Endothelial cell of umbilical vein (primary cell): ENCODE measurements around the gene AP2A2. TPM values are rescaled to one million over a fixed set of nuclear protein-coding genes. Genes with fewer than 3 reads are reported as not detected.

Experiments used
- BruUV-seq: library from RNA; stranded (reverse); fragments of 400-500 nt; replicated peaks from 2 replicates; lab custom pipeline; 2021; lab: Mats Ljungman, UMichigan
- CTCF ChIA-PET: fragments of 300-600, 350-600 bp; sonication (Branson Sonifier 250); formaldehyde crosslinking; loops from one replicate; lab custom pipeline; 2021; ENCODE audit warnings: antibody characterized with exemption, inconsistent platforms; lab: Charles Lee
- POLR2A ChIA-PET: fragments of 300-600, 350-600 bp; sonication (Branson Sonifier 250); formaldehyde crosslinking; loops from one replicate; lab custom pipeline; 2021; ENCODE audit warnings: antibody characterized with exemption, inconsistent platforms; lab: Charles Lee
- DNase-seq: peaks from one replicate; pipeline ENCODE4 v3.0.0-alpha.2; 2011; ENCODE audit warnings: low read depth, low spot score
- FAIRE-seq: peaks from 2 replicates; lab custom pipeline; 2011; peaks lifted over from hg19 to GRCh38; lab: Jason Lieb, UNC
- H2AFZ ChIP-seq: 2 replicates; pipeline ENCODE4 v1.6.0; 2012; ENCODE audit warnings: low read depth, low read length, control low read depth, inconsistent platforms
- H3K27ac ChIP-seq: 2 replicates; pipeline ENCODE4 v1.5.1; 2011; ENCODE audit warnings: low read depth, mild to moderate bottlenecking, control low read depth, low read length, moderate library complexity; ENCODE audit not compliant: insufficient read depth
- H3K27me3 ChIP-seq, 2 experiments: 2 replicates each; pipeline versions ENCODE4 v1.6.0 to v1.6.1; 2011; ENCODE audit warnings: low read length in 2 of 2, mixed read lengths in 1 of 2; ENCODE audit not compliant: control insufficient read depth in 2 of 2, insufficient read depth in 2 of 2
- H3K36me3 ChIP-seq, 2 experiments: 2 replicates in 1 of 2; 3 replicates in 1 of 2; pipeline ENCODE4 v1.5.1; 2011; ENCODE audit warnings: low read length in 2 of 2, mild to moderate bottlenecking in 1 of 2, moderate library complexity in 1 of 2; ENCODE audit not compliant: control insufficient read depth in 2 of 2, insufficient read depth in 2 of 2; ENCODE audit errors: extremely low read depth in 1 of 2
- H3K4me1 ChIP-seq: 3 replicates; pipeline ENCODE4 v1.5.1; 2011; ENCODE audit warnings: mild to moderate bottlenecking, low read length; ENCODE audit not compliant: control insufficient read depth, insufficient read depth; ENCODE audit errors: extremely low read depth
- H3K4me2 ChIP-seq: 2 replicates; pipeline ENCODE4 v1.6.1; 2011; ENCODE audit warnings: low read length, control low read depth, mixed read lengths; ENCODE audit not compliant: insufficient read depth
- H3K4me3 ChIP-seq, 3 experiments: fragments of 200-600 bp in 1 of 3; sonication (generic), shearing (Covaris generic) in 1 of 3; replicated peaks in 1 of 3; 2 replicates each; pipeline ENCODE4 v1.5.1; 2011 to 2016; ENCODE audit warnings: control low read depth in 3 of 3, low read length in 3 of 3, mild to moderate bottlenecking in 2 of 3, inconsistent platforms in 1 of 3, low read depth in 1 of 3, moderate library complexity in 1 of 3; ENCODE audit not compliant: insufficient read depth in 1 of 3
- H3K79me2 ChIP-seq: 2 replicates; pipeline ENCODE4 v1.6.0; 2012; ENCODE audit warnings: low read length, inconsistent platforms; ENCODE audit not compliant: control insufficient read depth, insufficient read depth
- H3K9ac ChIP-seq: replicated peaks from 2 replicates; pipeline ENCODE3; 2011; ENCODE audit warnings: low read length, control low read depth; ENCODE audit not compliant: insufficient read depth; ENCODE audit errors: extremely low read depth
- H3K9me1 ChIP-seq: replicated peaks from 3 replicates; pipeline ENCODE4 v1.6.0; 2011; ENCODE audit warnings: mild to moderate bottlenecking, low read length; ENCODE audit not compliant: control insufficient read depth, insufficient read depth; ENCODE audit errors: extremely low read depth
- H3K9me3 ChIP-seq: replicated peaks from 2 replicates; pipeline ENCODE4 v1.5.1; 2012; ENCODE audit warnings: low read length, inconsistent platforms; ENCODE audit not compliant: control insufficient read depth, insufficient read depth
- H4K20me1 ChIP-seq: replicated peaks from 2 replicates; pipeline ENCODE3; 2011; ENCODE audit warnings: mild to moderate bottlenecking, low read length; ENCODE audit not compliant: control insufficient read depth, insufficient read depth; ENCODE audit errors: extremely low read depth
- EZH2 ChIP-seq: IDR thresholded peaks from 2 replicates; pipeline ENCODE4 v1.6.1; 2012; ENCODE audit warnings: borderline replicate concordance, low read depth, mild to moderate bottlenecking, moderate library complexity, low read length, inconsistent platforms; ENCODE audit not compliant: severe bottlenecking
- FOS ChIP-seq: IDR thresholded peaks from 2 replicates; pipeline ENCODE4 v1.6.1; 2011; ENCODE audit warnings: mild to moderate bottlenecking, low read length, moderate library complexity, borderline replicate concordance; ENCODE audit not compliant: insufficient read depth
- GATA2 ChIP-seq: IDR thresholded peaks from 2 replicates; pipeline ENCODE4 v1.7.0; 2011; ENCODE audit warnings: low read depth, mild to moderate bottlenecking, moderate library complexity, mixed read lengths, low read length; ENCODE audit not compliant: insufficient read length, insufficient read depth
- JUN ChIP-seq: IDR thresholded peaks from 2 replicates; pipeline ENCODE4 v1.6.1; 2011; ENCODE audit warnings: borderline replicate concordance, low read depth; ENCODE audit not compliant: insufficient read length, insufficient read depth
- MYC ChIP-seq: IDR thresholded peaks from one replicate; pipeline ENCODE4 v1.6.1; 2011; ENCODE audit warnings: mild to moderate bottlenecking, low read depth, low read length
- POLR2A ChIP-seq: IDR thresholded peaks from 2 replicates; pipeline ENCODE4 v1.6.1; 2012; ENCODE audit warnings: low read depth, mild to moderate bottlenecking, control low read depth, low read length
- POLR2AphosphoS5 ChIP-seq: IDR thresholded peaks from 2 replicates; pipeline ENCODE4 v1.6.1; 2012; ENCODE audit warnings: low read depth, mild to moderate bottlenecking, control low read depth, low read length, moderate library complexity; ENCODE audit not compliant: insufficient read depth
- dilution Hi-C: fragments of 300-500 bp; cut with MboI; formaldehyde crosslinking; loops from one replicate; pipeline ENCODE4 v1.15.0; 2019; ENCODE audit warnings: low sequenced_read_pairs; ENCODE audit not compliant: extremely low pct_ligation_motif_present
- intact Hi-C: fragments of 100-400 bp; cut with micrococcal nuclease; formaldehyde crosslinking; loops from one replicate; pipeline ENCODE4 v1.10.0; 2022
- polyA plus RNA-seq, 4 experiments: library from polyadenylated mRNA; depleted of rRNA in 3 of 4; stranded (reverse) in 3 of 4; unstranded in 1 of 4; fragments of >200 nt; gene quantifications; 2 replicates each; pipeline versions ENCODE4 v1.2.1 to v1.2.3, GENCODE V29; 2011 to 2012; ENCODE audit warnings: missing spikeins in 1 of 4
- total RNA-seq: library from RNA; stranded (reverse); gene quantifications from 2 replicates; pipeline ENCODE4 v1.2.3, GENCODE V29; 2021
- TF ChIP-seq, protein P1 (sequence below), 2 donors: IDR thresholded peaks; 1 replicate in 1 of 2; 2 replicates in 1 of 2; pipeline ENCODE4 v1.5.1; 2011; ENCODE audit warnings: low read length in 2 of 2, mild to moderate bottlenecking in 2 of 2, moderate library complexity in 2 of 2, control low read depth in 1 of 2, inconsistent platforms in 1 of 2, low read depth in 1 of 2; ENCODE audit not compliant: insufficient read depth in 1 of 2; ENCODE audit errors: extremely low read depth in 1 of 2
- TF ChIP-seq, protein P2 (sequence below): IDR thresholded peaks from 2 replicates; pipeline ENCODE4 v1.6.1; 2011; ENCODE audit not compliant: insufficient read depth, insufficient read length

The AP2A2 gene
- total and polyA plus RNA-seq, 2 donors (not counting 3 experiments of a cell fraction or from before 2014, with no cell fraction given): 89.5 to 92.6 TPM

DNA sequence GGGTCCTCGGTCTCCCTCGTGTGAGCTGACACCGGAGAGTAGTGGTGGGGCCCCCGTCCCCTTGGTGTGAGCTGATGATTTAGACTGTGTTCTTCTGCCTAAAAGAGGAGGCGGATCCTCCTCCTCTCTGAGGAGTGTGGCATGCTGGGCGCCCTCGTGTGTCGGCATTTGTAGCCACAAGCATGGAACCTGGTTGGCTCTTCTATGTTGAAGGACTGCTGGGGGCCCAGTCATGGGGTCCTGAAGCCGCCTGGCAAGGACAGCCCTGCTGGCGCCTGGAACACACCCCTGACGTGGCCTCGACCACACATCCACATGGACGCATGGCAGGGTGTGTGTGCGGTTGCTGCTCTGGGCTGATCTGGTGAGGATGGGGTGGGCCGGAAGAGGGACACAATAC lies 50.2 kb downstream of the AP2A2 start:
- Histone ChIP-seq H2AFZ (no peak overlapping the region), H3K36me3 (peaks cover 0 to 54% of the 10 kb centered on the region in 2 experiments), H3K9me1 (no peaks in the 10 kb centered on the region), H3K4me3 (no peak overlapping the region), H3K9me3 (no peaks in the 10 kb centered on the region), H4K20me1 (no peaks in the 10 kb centered on the region), H3K79me2 (no peaks in the 10 kb centered on the region), H3K27me3 (no peaks in the 10 kb centered on the region), H3K9ac (no peak overlapping the region), H3K4me2 (no peak overlapping the region), H3K27ac (no peak overlapping the region), H3K4me1 (no peaks in the 10 kb centered on the region)
- no TSS peak for BruUV-seq
- ChIA-PET POLR2A (no interaction called here), CTCF (interaction anchor here (0.6 to 1.8 kb wide), 4 partner anchors 47 to 78 kb away, joined by 3 to 7 read pairs (median 4); no protein-coding TSS in a partner anchor)
- FAIRE-seq: no peak
- intact Hi-C loops (loop anchor here (5.0 kb wide), 1 partner anchor 129 kb away; no protein-coding TSS in a partner anchor), dilution Hi-C loops (no loop called here)
- DNase-seq: peak; percentile 44
- TF ChIP-seq, protein P1, sequence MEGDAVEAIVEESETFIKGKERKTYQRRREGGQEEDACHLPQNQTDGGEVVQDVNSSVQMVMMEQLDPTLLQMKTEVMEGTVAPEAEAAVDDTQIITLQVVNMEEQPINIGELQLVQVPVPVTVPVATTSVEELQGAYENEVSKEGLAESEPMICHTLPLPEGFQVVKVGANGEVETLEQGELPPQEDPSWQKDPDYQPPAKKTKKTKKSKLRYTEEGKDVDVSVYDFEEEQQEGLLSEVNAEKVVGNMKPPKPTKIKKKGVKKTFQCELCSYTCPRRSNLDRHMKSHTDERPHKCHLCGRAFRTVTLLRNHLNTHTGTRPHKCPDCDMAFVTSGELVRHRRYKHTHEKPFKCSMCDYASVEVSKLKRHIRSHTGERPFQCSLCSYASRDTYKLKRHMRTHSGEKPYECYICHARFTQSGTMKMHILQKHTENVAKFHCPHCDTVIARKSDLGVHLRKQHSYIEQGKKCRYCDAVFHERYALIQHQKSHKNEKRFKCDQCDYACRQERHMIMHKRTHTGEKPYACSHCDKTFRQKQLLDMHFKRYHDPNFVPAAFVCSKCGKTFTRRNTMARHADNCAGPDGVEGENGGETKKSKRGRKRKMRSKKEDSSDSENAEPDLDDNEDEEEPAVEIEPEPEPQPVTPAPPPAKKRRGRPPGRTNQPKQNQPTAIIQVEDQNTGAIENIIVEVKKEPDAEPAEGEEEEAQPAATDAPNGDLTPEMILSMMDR (IDR thresholded peaks at IDR 0.05; ENCODE audit: extremely low read depth in 1 of 2, insufficient read depth in 1 of 2, low read depth in 1 of 2, low read length in 2 of 2): peak in 1 of 2 donors; percentile 42
- TF ChIP-seq POLR2A: no peak

DNA sequence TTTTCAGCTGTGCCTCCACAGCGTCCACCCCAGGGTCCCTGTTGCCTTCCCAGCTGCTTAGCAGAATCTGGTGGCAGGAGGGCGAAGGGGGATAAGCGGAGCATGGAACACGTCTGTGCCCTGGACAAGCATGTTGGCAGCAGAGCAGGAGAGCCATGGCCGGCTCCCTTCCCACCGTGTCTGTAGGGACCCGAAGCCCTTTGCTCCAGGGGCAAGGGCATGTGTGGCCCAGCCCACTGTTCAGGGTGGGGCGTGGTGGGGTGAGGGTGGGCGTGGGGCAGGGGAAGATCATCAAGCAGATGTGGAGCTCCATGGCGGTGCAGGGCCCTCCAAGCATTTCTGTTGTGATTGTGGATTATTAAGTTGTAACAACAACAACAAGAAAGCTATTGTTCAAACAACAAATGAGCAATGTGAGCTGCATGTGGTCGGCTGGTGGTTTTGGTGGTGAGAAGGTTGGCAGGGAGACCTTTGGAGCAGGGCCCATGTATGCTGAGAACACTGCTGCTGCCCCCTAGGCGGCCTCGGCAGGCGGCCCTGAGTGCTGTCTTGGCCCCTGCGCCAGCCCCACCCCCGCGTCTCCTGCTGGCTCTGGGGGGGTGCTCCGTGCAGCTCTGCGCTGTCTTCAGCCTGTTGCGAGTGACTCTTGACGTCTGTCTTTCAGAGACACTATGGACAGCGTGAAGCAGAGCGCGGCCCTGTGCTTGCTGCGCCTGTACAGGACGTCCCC lies 50.9 kb downstream of the AP2A2 start:
- Histone ChIP-seq H3K4me3 (no peak overlapping the region), H3K9me1 (no peaks in the 10 kb centered on the region), H3K27ac (no peak overlapping the region), H3K79me2 (no peaks in the 10 kb centered on the region), H3K9ac (no peak overlapping the region), H4K20me1 (no peaks in the 10 kb centered on the region), H2AFZ (no peak overlapping the region), H3K27me3 (no peaks in the 10 kb centered on the region), H3K4me2 (no peak overlapping the region), H3K4me1 (no peaks in the 10 kb centered on the region), H3K36me3 (peaks cover 5 to 54% of the 10 kb centered on the region in 2 experiments), H3K9me3 (no peaks in the 10 kb centered on the region)
- BruUV-seq: no TSS peak
- dilution Hi-C loops (no loop called here), intact Hi-C loops (loop anchor here (5.0 kb wide), 1 partner anchor 129 kb away; no protein-coding TSS in a partner anchor)
- DNase-seq: no peak
- FAIRE-seq: no peak
- POLR2A ChIA-PET: no interaction called here
- CTCF ChIA-PET: interaction anchor here (0.9 to 1.8 kb wide), 3 partner anchors 52 to 79 kb away, joined by 3 to 7 read pairs (median 4); no protein-coding TSS in a partner anchor
- no peak for TF ChIP-seq MYC
- no peak for TF ChIP-seq EZH2
- no peak for TF ChIP-seq GATA2
- TF ChIP-seq, protein P2, sequence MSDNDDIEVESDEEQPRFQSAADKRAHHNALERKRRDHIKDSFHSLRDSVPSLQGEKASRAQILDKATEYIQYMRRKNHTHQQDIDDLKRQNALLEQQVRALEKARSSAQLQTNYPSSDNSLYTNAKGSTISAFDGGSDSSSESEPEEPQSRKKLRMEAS: no peak
- no peak for TF ChIP-seq POLR2A
- TF ChIP-seq, protein P1 (IDR thresholded peaks at IDR 0.05; ENCODE audit: extremely low read depth in 1 of 2, insufficient read depth in 1 of 2, low read depth in 1 of 2, low read length in 2 of 2): no peak
- no peak for TF ChIP-seq POLR2AphosphoS5
- TF ChIP-seq FOS: no peak
- TF ChIP-seq JUN: no peak
